ENCODE measurements around the gene ELL.

DNA sequence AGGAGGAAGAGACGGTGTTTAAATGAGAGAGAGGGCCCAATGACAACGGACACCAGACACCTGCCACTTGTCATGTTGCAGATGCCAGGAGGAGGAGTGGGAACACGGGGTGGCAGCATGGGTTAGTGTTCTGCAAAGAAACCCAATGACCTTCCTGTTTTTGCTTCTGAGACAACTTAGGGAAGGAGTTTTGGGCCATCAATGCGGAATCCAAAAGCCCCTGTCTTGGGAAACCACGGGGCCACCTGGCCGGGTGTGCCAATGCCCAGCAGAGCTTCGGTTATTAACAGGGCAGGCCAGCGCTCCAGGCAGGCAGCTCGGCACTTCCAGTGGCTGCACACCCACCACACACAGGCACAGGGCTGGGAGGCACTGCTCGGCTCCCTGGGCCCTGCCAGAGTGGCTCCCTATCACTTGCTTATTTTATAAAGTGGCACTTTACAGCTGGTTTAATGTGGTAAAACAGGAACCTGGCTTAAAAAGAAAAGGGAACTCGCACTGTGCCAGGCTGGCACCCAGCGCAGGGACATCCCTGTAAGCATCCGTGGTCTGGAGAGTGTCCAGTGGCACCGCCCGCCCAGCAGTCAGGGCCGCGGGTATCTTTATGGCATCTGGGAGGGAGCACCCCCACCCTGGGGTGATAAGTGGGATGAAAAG, 19.1 kb downstream of the ELL start:
- TF ChIP-seq ZNF232 (CRISPR knock-in tag; IDR thresholded peaks at IDR 0.05) (no peak), TCF7 (CRISPR knock-in tag; IDR thresholded peaks at IDR 0.05; ENCODE audit: low read depth) (no peak), NR1H2 (CRISPR knock-in tag; IDR thresholded peaks at IDR 0.05) (no peak), MXD4 (CRISPR knock-in tag; IDR thresholded peaks at IDR 0.05; ENCODE audit: borderline replicate concordance) (no peak), NR2C2 (CRISPR knock-in tag; IDR thresholded peaks at IDR 0.05) (no peak), TEAD1 (CRISPR knock-in tag; IDR thresholded peaks at IDR 0.05) (no peak), SP1 (CRISPR knock-in tag; conservative IDR thresholded peaks at IDR 0.05) (no peak), ATF1 (CRISPR knock-in tag; IDR thresholded peaks at IDR 0.05) (no peak), ZNF263 (CRISPR knock-in tag; IDR thresholded peaks at IDR 0.05; ENCODE audit: low read depth) (no peak)
- TF ChIP-seq, protein P1, sequence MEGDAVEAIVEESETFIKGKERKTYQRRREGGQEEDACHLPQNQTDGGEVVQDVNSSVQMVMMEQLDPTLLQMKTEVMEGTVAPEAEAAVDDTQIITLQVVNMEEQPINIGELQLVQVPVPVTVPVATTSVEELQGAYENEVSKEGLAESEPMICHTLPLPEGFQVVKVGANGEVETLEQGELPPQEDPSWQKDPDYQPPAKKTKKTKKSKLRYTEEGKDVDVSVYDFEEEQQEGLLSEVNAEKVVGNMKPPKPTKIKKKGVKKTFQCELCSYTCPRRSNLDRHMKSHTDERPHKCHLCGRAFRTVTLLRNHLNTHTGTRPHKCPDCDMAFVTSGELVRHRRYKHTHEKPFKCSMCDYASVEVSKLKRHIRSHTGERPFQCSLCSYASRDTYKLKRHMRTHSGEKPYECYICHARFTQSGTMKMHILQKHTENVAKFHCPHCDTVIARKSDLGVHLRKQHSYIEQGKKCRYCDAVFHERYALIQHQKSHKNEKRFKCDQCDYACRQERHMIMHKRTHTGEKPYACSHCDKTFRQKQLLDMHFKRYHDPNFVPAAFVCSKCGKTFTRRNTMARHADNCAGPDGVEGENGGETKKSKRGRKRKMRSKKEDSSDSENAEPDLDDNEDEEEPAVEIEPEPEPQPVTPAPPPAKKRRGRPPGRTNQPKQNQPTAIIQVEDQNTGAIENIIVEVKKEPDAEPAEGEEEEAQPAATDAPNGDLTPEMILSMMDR (IDR thresholded peaks at IDR 0.05), result no peak
- TF ChIP-seq, protein P2, sequence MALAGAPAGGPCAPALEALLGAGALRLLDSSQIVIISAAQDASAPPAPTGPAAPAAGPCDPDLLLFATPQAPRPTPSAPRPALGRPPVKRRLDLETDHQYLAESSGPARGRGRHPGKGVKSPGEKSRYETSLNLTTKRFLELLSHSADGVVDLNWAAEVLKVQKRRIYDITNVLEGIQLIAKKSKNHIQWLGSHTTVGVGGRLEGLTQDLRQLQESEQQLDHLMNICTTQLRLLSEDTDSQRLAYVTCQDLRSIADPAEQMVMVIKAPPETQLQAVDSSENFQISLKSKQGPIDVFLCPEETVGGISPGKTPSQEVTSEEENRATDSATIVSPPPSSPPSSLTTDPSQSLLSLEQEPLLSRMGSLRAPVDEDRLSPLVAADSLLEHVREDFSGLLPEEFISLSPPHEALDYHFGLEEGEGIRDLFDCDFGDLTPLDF (CRISPR knock-in tag; IDR thresholded peaks at IDR 0.05), result no peak
- TF ChIP-seq, protein P3, sequence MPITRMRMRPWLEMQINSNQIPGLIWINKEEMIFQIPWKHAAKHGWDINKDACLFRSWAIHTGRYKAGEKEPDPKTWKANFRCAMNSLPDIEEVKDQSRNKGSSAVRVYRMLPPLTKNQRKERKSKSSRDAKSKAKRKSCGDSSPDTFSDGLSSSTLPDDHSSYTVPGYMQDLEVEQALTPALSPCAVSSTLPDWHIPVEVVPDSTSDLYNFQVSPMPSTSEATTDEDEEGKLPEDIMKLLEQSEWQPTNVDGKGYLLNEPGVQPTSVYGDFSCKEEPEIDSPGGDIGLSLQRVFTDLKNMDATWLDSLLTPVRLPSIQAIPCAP (CRISPR knock-in tag; IDR thresholded peaks at IDR 0.05), result no peak
- TF ChIP-seq, protein P4, sequence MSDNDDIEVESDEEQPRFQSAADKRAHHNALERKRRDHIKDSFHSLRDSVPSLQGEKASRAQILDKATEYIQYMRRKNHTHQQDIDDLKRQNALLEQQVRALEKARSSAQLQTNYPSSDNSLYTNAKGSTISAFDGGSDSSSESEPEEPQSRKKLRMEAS (CRISPR knock-in tag; IDR thresholded peaks at IDR 0.05), result no peak
